Endothelial cell of umbilical vein (primary cell): ENCODE data around the gene UBE2E3. TPM values are rescaled to one million over a fixed set of nuclear protein-coding genes. Genes with fewer than 3 reads are reported as not detected.

Experiments
- BruUV-seq: library from RNA; stranded (reverse); fragments of 400-500 nt; replicated peaks from 2 replicates; lab custom pipeline; 2021; lab: Mats Ljungman, UMichigan
- CTCF ChIA-PET: fragments of 300-600, 350-600 bp; sonication (Branson Sonifier 250); formaldehyde crosslinking; loops from one replicate; lab custom pipeline; 2021; ENCODE audit warnings: antibody characterized with exemption, inconsistent platforms; lab: Charles Lee
- POLR2A ChIA-PET: fragments of 300-600, 350-600 bp; sonication (Branson Sonifier 250); formaldehyde crosslinking; loops from one replicate; lab custom pipeline; 2021; ENCODE audit warnings: antibody characterized with exemption, inconsistent platforms; lab: Charles Lee
- DNase-seq: peaks from one replicate; pipeline ENCODE4 v3.0.0-alpha.2; 2011; ENCODE audit warnings: low read depth, low spot score
- FAIRE-seq: peaks from 2 replicates; lab custom pipeline; 2011; peaks lifted over from hg19 to GRCh38; lab: Jason Lieb, UNC
- H2AFZ ChIP-seq: 2 replicates; pipeline ENCODE4 v1.6.0; 2012; ENCODE audit warnings: low read depth, low read length, control low read depth, inconsistent platforms
- H3K27ac ChIP-seq: 2 replicates; pipeline ENCODE4 v1.5.1; 2011; ENCODE audit warnings: low read depth, mild to moderate bottlenecking, control low read depth, low read length, moderate library complexity; ENCODE audit not compliant: insufficient read depth
- H3K27me3 ChIP-seq, 2 experiments: 2 replicates each; pipeline versions ENCODE4 v1.6.0 to v1.6.1; 2011; ENCODE audit warnings: low read length in 2 of 2, mixed read lengths in 1 of 2; ENCODE audit not compliant: control insufficient read depth in 2 of 2, insufficient read depth in 2 of 2
- H3K36me3 ChIP-seq, 2 experiments: 2 replicates in 1 of 2; 3 replicates in 1 of 2; pipeline ENCODE4 v1.5.1; 2011; ENCODE audit warnings: low read length in 2 of 2, mild to moderate bottlenecking in 1 of 2, moderate library complexity in 1 of 2; ENCODE audit not compliant: control insufficient read depth in 2 of 2, insufficient read depth in 2 of 2; ENCODE audit errors: extremely low read depth in 1 of 2
- H3K4me1 ChIP-seq: 3 replicates; pipeline ENCODE4 v1.5.1; 2011; ENCODE audit warnings: mild to moderate bottlenecking, low read length; ENCODE audit not compliant: control insufficient read depth, insufficient read depth; ENCODE audit errors: extremely low read depth
- H3K4me2 ChIP-seq: 2 replicates; pipeline ENCODE4 v1.6.1; 2011; ENCODE audit warnings: low read length, control low read depth, mixed read lengths; ENCODE audit not compliant: insufficient read depth
- H3K4me3 ChIP-seq, 3 experiments: fragments of 200-600 bp in 1 of 3; sonication (generic), shearing (Covaris generic) in 1 of 3; replicated peaks in 1 of 3; 2 replicates each; pipeline ENCODE4 v1.5.1; 2011 to 2016; ENCODE audit warnings: control low read depth in 3 of 3, low read length in 3 of 3, mild to moderate bottlenecking in 2 of 3, inconsistent platforms in 1 of 3, low read depth in 1 of 3, moderate library complexity in 1 of 3; ENCODE audit not compliant: insufficient read depth in 1 of 3
- H3K79me2 ChIP-seq: 2 replicates; pipeline ENCODE4 v1.6.0; 2012; ENCODE audit warnings: low read length, inconsistent platforms; ENCODE audit not compliant: control insufficient read depth, insufficient read depth
- H3K9ac ChIP-seq: replicated peaks from 2 replicates; pipeline ENCODE3; 2011; ENCODE audit warnings: low read length, control low read depth; ENCODE audit not compliant: insufficient read depth; ENCODE audit errors: extremely low read depth
- H3K9me1 ChIP-seq: replicated peaks from 3 replicates; pipeline ENCODE4 v1.6.0; 2011; ENCODE audit warnings: mild to moderate bottlenecking, low read length; ENCODE audit not compliant: control insufficient read depth, insufficient read depth; ENCODE audit errors: extremely low read depth
- H3K9me3 ChIP-seq: replicated peaks from 2 replicates; pipeline ENCODE4 v1.5.1; 2012; ENCODE audit warnings: low read length, inconsistent platforms; ENCODE audit not compliant: control insufficient read depth, insufficient read depth
- H4K20me1 ChIP-seq: replicated peaks from 2 replicates; pipeline ENCODE3; 2011; ENCODE audit warnings: mild to moderate bottlenecking, low read length; ENCODE audit not compliant: control insufficient read depth, insufficient read depth; ENCODE audit errors: extremely low read depth
- CTCF ChIP-seq, 2 donors: IDR thresholded peaks; 1 replicate in 1 of 2; 2 replicates in 1 of 2; pipeline ENCODE4 v1.5.1; 2011; ENCODE audit warnings: low read length in 2 of 2, mild to moderate bottlenecking in 2 of 2, moderate library complexity in 2 of 2, control low read depth in 1 of 2, inconsistent platforms in 1 of 2, low read depth in 1 of 2; ENCODE audit not compliant: insufficient read depth in 1 of 2; ENCODE audit errors: extremely low read depth in 1 of 2
- EZH2 ChIP-seq: IDR thresholded peaks from 2 replicates; pipeline ENCODE4 v1.6.1; 2012; ENCODE audit warnings: borderline replicate concordance, low read depth, mild to moderate bottlenecking, moderate library complexity, low read length, inconsistent platforms; ENCODE audit not compliant: severe bottlenecking
- FOS ChIP-seq: IDR thresholded peaks from 2 replicates; pipeline ENCODE4 v1.6.1; 2011; ENCODE audit warnings: mild to moderate bottlenecking, low read length, moderate library complexity, borderline replicate concordance; ENCODE audit not compliant: insufficient read depth
- GATA2 ChIP-seq: IDR thresholded peaks from 2 replicates; pipeline ENCODE4 v1.7.0; 2011; ENCODE audit warnings: low read depth, mild to moderate bottlenecking, moderate library complexity, mixed read lengths, low read length; ENCODE audit not compliant: insufficient read length, insufficient read depth
- JUN ChIP-seq: IDR thresholded peaks from 2 replicates; pipeline ENCODE4 v1.6.1; 2011; ENCODE audit warnings: borderline replicate concordance, low read depth; ENCODE audit not compliant: insufficient read length, insufficient read depth
- MAX ChIP-seq: IDR thresholded peaks from 2 replicates; pipeline ENCODE4 v1.6.1; 2011; ENCODE audit not compliant: insufficient read depth, insufficient read length
- POLR2AphosphoS5 ChIP-seq: IDR thresholded peaks from 2 replicates; pipeline ENCODE4 v1.6.1; 2012; ENCODE audit warnings: low read depth, mild to moderate bottlenecking, control low read depth, low read length, moderate library complexity; ENCODE audit not compliant: insufficient read depth
- dilution Hi-C: fragments of 300-500 bp; cut with MboI; formaldehyde crosslinking; loops from one replicate; pipeline ENCODE4 v1.15.0; 2019; ENCODE audit warnings: low sequenced_read_pairs; ENCODE audit not compliant: extremely low pct_ligation_motif_present
- intact Hi-C: fragments of 100-400 bp; cut with micrococcal nuclease; formaldehyde crosslinking; loops from one replicate; pipeline ENCODE4 v1.10.0; 2022
- polyA plus RNA-seq, 4 experiments: library from polyadenylated mRNA; depleted of rRNA in 3 of 4; stranded (reverse) in 3 of 4; unstranded in 1 of 4; fragments of >200 nt; gene quantifications; 2 replicates each; pipeline versions ENCODE4 v1.2.1 to v1.2.3, GENCODE V29; 2011 to 2012; ENCODE audit warnings: missing spikeins in 1 of 4
- total RNA-seq: library from RNA; stranded (reverse); gene quantifications from 2 replicates; pipeline ENCODE4 v1.2.3, GENCODE V29; 2021

Gene UBE2E3
- total and polyA plus RNA-seq, 2 donors (not counting 3 experiments of a cell fraction or from before 2014, with no cell fraction given): 81.5 to 107 TPM

- Histone ChIP-seq H4K20me1 (no peaks in the 10 kb centered on the region), H3K4me3 (no peak overlapping the region), H2AFZ (no peak overlapping the region), H3K27ac (no peak overlapping the region), H3K9me3 (no peaks in the 10 kb centered on the region), H3K27me3 (no peaks in the 10 kb centered on the region), H3K36me3 (no peaks in the 10 kb centered on the region), H3K9me1 (no peaks in the 10 kb centered on the region), H3K4me1 (peaks cover 12% of the 10 kb centered on the region), H3K79me2 (no peaks in the 10 kb centered on the region), H3K9ac (no peak overlapping the region), H3K4me2 (no peak overlapping the region)
- ChIA-PET CTCF (interaction anchor here (0.6 to 5.6 kb wide), 24 partner anchors 8 to 1027 kb away, joined by 3 to 95 read pairs (median 4); partner anchors contain the start of gene ITGA4), POLR2A (no interaction called here)
- dilution Hi-C loops (no loop called here), intact Hi-C loops (loop anchor here (1.0 to 10.0 kb wide), 5 partner anchors 270 to 611 kb away; partner anchors contain the start of gene ITGA4)
- no TSS peak for BruUV-seq
- FAIRE-seq: no peak
- peak; percentile 57 for DNase-seq
- peak; percentile 35 to 41 for TF ChIP-seq CTCF (IDR thresholded peaks at IDR 0.05; ENCODE audit: extremely low read depth in 1 of 2, insufficient read depth in 1 of 2, low read depth in 1 of 2, low read length in 2 of 2)
- no peak for TF ChIP-seq POLR2AphosphoS5
- TF ChIP-seq MAX: no peak
- TF ChIP-seq GATA2: no peak
- TF ChIP-seq JUN: no peak
- TF ChIP-seq EZH2: no peak
- TF ChIP-seq FOS: no peak
Measured at GRCh38 chr2:181104512-181105115, 124.2 kb downstream of the UBE2E3 start.
